DMS 273 (cell line): Measurements from ENCODE around the gene PREPL.
"Not testable (repeated sequence)": the region's sequence is repeated elsewhere in the genome, so short reads cannot be mapped to it uniquely, and the experiment has no call there.

ENCODE experiments used
- DNase-seq: peaks from one replicate; lab custom pipeline; 2025; ENCODE audit not compliant: unreplicated experiment; lab: John Stamatoyannopoulos, UW

The PREPL gene

DNA sequence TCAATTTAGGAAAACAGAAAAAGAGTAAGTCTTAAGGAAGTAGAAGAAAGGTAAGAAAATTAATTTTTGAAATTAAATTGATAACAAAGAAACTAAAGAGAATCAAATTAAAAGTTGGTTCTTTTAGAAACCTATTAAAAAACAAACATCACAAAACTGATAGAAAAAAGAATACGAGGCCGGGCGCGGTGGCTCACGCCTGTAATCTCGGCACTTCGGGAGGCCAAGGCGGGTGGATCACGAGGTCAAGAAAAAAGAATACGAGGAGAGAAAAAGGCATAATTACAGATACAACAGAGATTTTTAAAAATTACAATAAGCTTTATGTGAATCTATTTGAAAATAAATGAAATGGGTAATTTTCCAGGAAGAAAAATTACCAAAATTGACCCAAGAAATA, 11.8 kb downstream of the PREPL start:
- DNase-seq = no peak

DNA sequence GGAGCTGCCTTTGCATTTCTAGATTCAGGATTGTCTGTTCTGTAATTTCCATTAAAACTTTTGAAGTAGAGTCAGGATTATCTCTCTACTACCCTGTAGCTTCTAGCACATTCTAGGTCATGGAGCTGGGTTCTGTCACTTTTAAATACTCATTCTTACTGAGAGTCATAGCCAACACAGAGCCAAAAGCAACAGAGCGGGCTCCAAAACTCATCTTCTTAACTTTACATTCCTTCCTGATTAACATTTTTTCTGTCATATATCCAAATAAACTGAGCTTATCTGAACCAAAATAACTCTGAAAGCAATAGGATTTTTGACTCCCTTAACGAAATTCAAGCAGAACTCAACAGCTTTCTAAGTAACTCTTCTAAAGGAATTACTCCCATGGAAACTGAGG, 12.9 kb downstream of the PREPL start:
- no peak for DNase-seq

DNA sequence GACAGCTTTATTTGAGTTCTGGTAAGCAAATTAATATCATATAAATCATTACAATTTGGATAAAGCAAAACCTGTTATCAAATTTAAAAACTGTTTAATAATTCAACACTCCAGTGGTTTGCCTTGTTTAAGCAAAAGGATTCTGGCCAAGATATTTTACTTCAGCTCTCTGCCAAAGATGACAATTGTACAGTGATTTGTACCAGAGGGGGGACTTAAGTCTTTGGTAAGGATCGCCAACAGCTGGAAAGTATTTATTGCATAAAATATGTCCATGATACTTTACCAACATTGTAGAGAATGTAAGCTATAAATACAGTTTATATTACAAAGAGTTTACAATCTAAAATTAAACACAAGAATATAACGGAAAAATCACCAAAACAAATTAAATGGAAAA, 13.8 kb downstream of the PREPL start:
- no peak for DNase-seq

- peak; percentile 56 for DNase-seq
These were observed 18.4 kb downstream of the PREPL start for GRCh38 chr2:44342854-44343253.

GRCh38 chr2:44335806-44336538, 25.3 kb downstream of the PREPL start:
- no peak for DNase-seq

- no peak for DNase-seq
These were observed 27.3 kb downstream of the PREPL start for GRCh38 chr2:44333994-44334393.

DNA sequence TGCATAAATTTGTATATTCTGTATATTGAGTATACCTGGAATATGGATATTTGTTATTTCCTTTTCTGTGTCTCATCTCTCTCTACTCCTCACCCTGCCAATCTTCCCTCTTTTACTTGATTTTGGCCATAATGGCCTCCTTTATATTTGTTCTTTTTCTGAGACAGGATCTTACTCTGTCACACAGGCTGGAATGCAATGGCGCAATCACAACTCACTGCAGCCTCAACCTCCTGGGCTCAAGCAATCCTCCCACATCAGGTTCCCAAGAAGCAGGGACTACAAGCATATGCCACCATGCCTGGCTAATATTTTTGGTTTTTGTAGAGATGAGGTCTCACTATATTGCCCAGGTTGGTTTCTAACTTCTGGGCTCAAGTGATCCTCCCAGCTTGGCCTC, 30.5 kb downstream of the PREPL start:
- no peak for DNase-seq

DNA sequence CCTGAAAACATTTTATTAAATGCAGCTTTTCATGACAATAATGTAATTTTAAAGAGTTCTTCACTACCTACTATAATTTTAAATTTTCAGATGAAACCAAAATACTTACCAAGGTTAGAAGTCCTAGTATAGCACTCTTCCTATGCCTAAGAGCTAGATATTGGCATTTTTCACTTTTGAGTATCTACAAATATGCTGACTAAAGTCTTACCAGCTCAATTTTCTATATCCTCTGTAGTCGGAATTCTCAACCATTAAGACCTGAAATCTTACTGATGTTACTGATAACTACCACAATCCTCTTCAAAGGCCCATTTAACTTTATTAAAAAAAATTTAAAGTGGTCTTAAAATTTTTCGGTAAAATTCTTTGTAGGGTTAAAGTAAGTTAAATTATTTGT, 32.0 kb downstream of the PREPL start:
- DNase-seq = no peak

DNA sequence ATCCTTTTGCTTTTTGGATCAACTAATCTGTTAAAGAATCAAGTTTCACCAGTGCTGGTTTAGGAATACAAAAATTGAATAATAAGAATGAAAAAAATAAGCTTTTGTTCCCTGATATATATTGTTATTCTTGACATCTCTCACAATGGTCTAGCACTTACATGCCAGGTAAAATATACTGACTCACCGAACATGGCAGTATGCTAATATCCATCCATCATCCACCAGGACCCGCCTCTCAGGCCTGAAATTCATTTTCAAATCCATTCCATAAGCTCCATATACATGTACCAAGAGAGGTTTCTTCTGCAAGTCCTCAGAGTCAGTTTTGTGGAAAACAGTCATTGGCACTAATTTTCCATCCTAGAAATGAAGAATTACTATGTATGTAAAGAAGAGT, 32.5 kb downstream of the PREPL start:
- DNase-seq = no peak

- DNase-seq = no peak
These were observed 34.6 kb downstream of the PREPL start for GRCh38 chr2:44326548-44327264.

- no peak for DNase-seq
These were observed 35.4 kb downstream of the PREPL start for GRCh38 chr2:44325897-44326296.

DNA sequence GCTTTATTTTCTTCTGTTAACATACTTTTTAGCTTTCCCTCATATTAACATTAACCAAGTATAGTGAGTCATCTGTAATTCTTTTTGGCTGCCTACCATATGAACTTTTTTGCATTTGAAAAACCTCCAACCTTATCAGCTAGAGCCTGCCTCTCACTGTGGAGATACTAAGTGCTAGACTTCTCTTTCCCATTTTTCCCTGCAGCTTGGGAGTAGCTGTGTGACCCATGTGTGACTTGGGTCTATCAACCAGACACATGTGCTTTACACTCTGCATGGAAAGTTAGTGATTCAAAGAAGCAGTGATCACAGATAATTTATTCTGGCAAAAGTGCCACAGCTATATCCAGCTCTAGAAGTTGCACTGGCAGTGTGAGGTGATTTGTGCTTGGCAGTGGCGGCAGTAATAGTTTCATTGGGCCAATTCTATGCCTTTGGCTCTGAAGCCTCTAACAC, 36.3 kb downstream of the PREPL start:
- no peak for DNase-seq

GRCh38 chr2:44321360-44321759, 39.9 kb downstream of the PREPL start:
- DNase-seq = no peak

- DNase-seq = no peak
These were observed 40.5 kb downstream of the PREPL start for GRCh38 chr2:44320832-44321231.

DNA sequence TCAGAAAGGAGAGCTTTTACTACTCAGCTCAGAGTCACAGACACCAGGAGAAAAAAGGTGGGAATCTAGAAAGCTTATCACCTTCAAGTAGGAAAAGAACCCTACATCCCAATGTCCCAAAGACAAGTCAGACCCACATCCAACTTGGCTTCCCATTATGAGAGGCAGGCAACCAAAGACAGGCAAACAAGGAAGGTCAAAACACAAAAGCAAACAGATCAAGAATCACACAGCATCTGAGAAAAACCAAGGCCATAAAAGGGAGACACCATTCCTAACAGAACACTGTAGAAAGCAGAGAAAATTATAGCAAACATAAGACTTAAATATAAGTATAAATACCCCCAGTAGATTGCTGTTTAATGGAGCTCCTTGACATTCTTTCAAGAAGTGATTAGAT, 45.3 kb downstream of the PREPL start:
- no peak for DNase-seq

- no peak for DNase-seq
These were observed 46.9 kb downstream of the PREPL start for GRCh38 chr2:44314362-44314761.

DNA sequence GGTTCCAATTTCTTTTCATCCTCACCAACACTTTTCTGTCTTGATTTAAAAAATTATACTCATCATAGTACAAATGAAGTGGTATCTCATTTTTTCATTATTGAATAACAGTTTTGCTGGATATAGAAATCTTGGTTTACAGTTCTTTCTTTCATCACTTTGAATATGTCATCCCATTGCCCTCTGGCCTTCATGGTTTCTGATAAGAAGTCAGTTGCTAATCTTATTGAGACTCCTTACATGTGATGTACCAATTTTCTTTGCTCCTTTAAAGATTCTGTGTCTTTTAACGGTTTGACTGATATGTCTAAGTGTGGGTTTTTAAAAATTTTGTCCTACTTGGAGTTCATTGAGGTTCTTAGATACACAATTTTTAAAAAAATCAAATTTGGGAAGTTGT, 51.0 kb downstream of the PREPL start:
- DNase-seq = peak; percentile 11

GRCh38 chr2:44305882-44306281, 55.4 kb downstream of the PREPL start:
- no peak for DNase-seq

GRCh38 chr2:44304258-44304657, 57.0 kb downstream of the PREPL start:
- peak; percentile 9 for DNase-seq

DNA sequence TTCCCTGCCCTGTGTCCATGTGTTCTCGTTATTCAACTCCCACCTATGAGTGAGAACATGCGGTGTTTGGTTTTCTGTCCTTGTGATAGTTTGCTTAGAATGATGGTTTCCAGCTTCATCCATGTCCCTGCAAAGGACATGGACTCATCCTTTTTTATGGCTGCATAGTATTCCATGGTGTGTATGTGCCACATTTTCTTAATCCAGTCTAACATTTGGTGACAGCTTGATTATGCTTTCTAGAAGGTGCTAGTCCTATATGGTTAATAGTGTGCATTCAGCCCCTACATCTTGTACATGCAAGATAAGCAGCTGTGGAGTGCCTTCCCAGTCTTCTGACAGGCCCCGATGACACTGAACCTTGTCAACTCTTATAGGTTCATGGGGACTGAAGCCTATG, 57.5 kb downstream of the PREPL start:
- DNase-seq = not testable (repeated sequence)

DNA sequence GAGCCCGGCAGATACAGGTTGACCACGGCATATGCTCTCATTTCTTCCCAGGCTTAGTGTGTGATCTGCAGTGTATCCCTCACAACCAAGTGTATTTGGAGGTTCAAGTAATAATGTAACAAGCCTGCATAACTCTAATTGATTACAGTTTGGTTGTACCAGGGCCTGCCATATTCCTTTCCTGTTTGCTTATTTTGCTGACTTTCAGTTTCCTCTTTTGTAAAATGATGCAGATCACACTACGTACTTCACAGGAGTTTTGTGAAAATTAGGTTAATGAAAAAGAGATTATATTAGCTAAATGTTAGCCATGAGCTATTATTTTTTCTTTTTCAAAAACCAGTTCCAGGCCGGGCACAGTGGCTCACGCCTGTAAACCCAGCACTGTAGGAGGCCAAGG, 60.2 kb downstream of the PREPL start:
- DNase-seq = no peak

DNA sequence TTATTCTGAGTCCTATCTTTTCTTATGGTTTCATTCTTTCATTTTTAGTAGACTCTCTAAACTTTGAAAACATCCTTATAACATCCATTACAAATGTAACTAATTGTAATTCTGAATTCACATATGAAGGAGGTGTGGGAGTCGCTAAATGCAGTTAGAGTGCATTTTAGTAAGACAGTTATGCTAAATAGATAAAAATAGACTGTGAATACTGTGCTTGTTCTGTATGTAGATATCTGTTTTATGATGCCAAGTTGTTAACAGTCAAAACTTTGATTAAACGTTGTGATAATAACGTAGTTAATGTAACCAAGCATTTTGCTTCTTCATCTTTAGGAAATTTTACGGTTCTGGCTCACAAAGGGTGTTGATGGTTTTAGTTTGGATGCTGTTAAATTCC, 61.7 kb downstream of the PREPL start:
- no peak for DNase-seq

DNA sequence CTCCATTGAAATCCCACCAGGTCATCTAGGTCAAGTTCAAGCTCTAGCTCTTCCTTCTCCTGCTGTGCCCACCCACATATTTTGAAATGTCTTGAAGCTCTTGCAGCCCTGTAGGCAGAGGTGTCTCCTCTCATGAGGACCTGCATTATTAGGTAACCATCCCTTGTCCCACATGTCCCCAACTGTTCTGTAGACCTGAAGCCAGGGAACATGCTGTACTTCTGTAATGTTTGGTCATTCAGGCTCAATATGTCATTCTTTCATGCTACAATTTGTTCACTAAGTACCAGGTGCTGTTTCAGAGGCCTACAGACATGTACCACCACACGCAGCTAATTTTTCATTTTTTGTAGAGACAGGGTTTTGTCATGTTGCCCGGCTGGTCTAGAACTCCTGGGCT, 63.9 kb downstream of the PREPL start:
- DNase-seq = no peak
